Hematopoietic multipotent progenitor cell treated with erythropoietin and hydrocortisone succinate and interleukin-3 and kit ligand, for 8 days (in vitro differentiated cells): ENCODE data around the gene NOL4L.

Experiments used
- DNase-seq: peaks from one replicate; pipeline ENCODE4 v3.0.0-alpha.2; 2015

Gene NOL4L

GRCh38 chr20:32613192-32614053 lies 28.3 kb upstream of the NOL4L start:
- DNase-seq = no peak

- no peak for DNase-seq
Measured at GRCh38 chr20:32612351-32613191, 27.4 kb upstream of the NOL4L start.

- DNase-seq = no peak
Measured at GRCh38 chr20:32611868-32612267, 26.7 kb upstream of the NOL4L start.

GRCh38 chr20:32611286-32611685 lies 26.2 kb upstream of the NOL4L start:
- no peak for DNase-seq

DNA sequence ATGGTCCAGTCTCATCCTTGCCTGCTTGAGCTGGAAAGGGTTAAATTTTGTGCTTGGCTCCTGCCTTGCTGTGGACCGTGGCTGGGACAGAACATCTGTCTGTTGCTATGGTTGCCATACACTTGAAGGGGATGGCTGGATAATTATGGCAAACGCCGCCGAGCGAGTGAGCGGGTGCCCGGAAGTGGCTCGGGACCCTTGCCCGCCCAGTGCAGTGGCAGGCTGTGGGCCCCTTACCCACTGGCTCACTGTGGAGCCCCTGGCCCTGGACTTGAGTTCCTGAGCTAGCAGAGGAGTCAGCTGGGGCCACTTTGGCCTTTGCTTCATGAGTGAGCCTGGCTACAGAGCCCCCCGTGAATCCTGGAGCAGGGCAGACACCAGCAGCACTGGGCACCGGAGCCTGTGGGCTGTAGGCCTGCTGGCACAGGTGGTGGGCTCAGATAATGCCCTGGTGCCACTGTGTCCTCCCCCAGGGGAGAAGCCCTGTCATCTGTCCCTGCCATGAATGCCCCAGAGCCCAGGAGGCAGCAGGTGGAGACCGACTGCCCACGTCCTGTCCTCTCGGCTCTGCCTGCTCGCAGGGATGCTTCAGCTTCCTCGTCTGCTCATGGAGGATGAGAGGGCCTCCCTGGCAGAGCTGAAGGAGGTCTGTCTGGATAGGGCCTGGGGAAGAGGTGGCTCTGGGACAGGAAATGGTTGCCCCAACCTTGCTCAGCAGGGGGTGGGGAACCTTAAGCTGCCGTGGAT lies 25.5 kb upstream of the NOL4L start:
- DNase-seq = no peak

DNA sequence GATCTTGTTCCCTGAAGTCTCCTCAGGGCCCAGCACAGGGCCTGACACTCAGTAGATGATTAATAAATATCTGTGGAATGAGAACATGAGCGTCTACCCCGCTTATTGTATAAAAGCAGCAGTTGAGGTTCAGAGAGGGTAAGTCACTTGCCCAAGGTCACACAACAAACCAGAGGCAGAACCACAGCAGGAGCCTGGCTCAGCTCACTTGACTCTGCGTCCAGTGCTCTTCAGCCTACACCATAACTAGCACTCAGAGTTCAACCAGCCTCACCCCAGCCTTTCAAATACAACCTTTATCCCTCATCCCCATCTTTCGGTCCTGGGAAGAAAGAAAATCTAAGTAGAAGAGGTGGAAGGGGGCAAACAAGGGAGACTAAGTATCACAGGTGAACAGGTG lies 24.9 kb upstream of the NOL4L start:
- no peak for DNase-seq

GRCh38 chr20:32609111-32609773 lies 24.1 kb upstream of the NOL4L start:
- no peak for DNase-seq

GRCh38 chr20:32608664-32609015 lies 23.5 kb upstream of the NOL4L start:
- no peak for DNase-seq

DNA sequence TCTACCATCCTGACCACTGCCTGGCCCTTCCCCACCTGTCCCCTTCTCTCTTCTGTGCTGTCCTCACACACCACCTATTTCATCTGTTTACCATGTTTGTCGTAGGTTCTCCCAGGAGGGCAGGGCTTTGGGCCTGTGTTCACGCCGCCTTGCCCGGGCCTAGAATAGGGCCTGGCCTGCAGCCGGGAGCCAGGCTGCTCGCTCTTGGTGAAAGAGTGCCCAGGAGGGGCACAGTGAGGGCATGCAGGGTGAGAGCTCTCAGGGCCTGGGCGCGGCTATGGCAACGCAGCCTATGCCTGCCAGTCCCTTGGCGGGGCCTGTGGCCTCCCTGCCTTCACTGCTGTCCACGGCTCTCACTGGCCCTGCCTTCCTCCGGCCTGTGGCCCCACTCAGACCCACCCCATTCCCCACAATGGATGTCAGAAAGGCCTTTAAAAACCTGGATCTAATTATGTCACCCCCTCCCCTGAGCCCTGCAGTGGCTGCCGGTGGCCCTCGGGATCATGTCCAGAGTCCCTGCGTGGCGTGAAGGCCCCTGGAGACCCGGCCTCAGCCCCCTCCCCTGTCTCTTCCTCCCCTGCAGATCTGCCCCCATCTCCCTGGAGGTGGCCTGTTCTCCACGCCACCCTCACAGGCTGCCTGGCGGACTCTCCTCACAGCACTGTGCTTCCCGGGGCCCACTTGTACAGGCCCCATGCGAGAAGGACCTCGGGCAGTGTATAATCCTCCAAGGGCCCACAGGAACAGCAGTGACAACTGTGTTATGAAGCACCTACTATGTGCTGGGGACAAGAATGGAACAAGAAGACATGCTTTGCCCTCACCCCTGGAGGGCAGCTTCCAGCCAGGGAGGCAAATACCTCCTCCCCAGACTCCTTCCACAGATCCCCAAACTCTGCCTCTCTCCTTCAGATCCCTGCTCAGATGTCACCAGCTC lies 22.9 kb upstream of the NOL4L start:
- DNase-seq = no peak

DNA sequence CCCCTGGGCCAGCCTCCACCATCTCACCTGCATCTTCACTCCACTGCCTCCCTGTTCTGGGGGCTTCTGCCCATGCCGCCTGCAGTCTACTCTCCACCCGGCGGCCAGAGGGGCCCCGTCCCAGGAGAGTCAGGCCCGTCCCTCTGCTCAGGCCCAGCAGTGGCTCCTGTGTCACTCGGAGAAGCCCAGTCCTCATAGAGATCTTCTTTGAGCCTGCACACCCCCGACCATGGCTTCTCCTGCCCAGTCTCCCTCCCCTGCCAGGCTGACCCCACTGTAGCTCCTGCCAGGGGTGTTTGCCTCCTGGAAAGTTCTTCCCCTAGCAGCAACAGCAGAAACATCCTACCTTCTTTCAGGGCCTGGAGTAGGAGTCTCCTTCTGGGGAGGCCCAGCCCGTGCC lies 22.2 kb upstream of the NOL4L start:
- no peak for DNase-seq

DNA sequence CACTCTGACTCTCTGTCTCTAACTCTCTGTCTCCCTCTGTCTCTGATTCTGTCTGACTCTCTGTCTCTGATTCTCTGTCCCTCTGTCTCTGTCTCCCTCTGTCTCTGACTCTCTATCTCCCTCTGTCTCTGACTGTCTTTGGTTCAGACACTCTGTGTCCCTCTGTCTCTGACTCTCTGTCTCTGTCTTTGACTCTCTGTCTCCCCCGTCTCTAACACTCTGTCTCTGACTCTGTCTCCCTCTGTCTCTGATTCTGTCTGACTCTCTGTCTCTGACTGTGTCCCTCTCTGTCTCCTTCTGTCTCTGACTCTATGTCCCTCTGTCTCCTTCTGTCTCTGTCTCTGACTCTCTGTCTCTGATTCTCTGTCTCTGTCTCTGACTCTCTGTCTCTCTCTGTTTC lies 21.7 kb upstream of the NOL4L start:
- DNase-seq = no peak

DNA sequence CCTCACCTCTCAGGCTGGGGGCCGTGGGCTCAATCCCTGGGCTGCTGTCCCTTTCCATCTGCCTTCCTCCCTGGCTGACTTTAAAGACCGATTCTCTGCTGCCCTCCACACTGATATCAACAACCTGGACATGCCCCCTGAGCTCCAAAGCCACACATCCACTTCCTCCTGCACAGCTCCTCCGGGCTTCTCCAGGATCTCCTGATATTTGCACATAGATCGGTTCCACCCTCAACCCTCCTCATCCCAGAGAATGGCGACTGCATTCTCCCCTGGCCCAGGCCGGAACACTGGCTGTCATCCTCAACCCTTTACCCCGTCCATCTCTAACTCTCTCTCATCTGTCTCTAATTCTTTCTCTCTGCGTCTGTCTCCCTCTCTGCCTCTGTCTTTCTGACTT lies 21.0 kb upstream of the NOL4L start:
- no peak for DNase-seq

GRCh38 chr20:32605167-32605656 lies 20.1 kb upstream of the NOL4L start:
- DNase-seq = no peak

- DNase-seq = no peak
Measured at GRCh38 chr20:32603046-32603726, 18.1 kb upstream of the NOL4L start.

- no peak for DNase-seq
Measured at GRCh38 chr20:32602273-32602672, 17.1 kb upstream of the NOL4L start.

- no peak for DNase-seq
Measured at GRCh38 chr20:32600681-32601237, 15.6 kb upstream of the NOL4L start.

DNA sequence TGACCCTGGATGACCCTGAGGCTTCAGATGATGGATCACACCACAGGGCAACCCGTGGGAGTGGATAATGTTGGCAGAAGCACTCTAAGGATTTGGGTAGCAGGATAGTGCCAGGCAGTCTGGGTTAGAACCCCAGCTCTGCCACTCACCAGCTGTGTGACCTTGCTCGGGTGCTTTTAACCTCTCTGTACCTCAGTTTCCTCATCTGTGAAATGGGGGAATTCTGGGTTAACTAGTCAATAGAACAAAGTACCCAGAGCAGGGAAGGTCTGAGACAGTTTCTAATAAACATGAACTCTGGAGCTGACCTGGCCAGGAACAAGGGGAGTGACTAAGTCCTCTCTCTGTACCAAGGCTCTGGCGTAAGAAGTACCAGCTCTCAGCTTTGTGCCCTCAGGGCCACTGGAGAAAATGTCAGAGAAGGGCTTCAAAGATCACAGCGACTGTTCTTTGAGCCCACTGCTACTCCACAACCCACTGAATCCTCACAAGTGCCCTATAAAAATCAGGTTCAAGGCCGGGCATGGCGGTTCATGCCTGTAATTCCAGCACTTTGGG lies 14.7 kb upstream of the NOL4L start:
- no peak for DNase-seq

DNA sequence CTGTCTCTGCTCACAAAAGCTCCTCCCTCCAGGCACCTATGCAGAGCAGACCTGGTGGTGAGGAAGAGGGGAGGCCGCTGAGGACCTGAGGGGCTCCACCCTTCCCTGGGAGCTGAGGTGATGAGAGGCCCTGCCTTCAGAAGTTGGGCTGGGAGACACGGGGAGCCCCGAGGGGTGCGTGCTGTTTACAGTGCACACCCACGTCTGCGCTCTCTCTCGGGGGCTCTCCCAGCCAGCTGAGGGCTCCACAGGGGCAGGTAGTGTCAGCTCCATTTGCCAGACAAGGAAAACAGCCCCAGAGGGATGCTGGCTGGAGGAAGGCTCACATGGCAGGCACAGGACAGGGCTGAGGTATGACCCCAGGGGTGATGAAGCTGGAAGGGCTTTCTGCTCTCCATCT lies 13.5 kb upstream of the NOL4L start:
- no peak for DNase-seq

DNA sequence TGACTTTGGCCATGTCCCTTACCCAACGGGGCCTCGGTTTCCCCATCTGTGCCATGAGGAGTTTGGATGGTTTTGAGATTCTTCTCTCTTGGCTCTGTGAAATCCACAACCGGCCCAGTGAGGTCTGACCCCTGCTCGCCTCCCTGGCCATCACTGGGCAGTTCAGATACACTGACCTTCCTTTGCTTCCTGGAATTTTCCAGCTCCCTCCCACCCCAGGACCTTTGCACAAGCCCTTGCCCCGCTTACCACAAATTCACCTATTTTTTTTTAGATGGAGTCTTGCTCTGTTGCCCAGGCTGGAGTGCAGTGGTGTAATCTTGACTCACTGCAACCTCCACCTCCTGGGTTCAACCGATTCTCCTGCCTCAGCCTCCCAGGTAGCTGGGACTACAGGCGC lies 12.6 kb upstream of the NOL4L start:
- no peak for DNase-seq

- no peak for DNase-seq
Measured at GRCh38 chr20:32596681-32597252, 11.6 kb upstream of the NOL4L start.
